T47D (cell line): Measurements from ENCODE around the gene STK4.

ENCODE experiments used
- DNase-seq, 2 experiments: peaks; one replicate each; pipeline versions ENCODE4 v3.0.0 to v3.0.0-alpha.2; 2011 to 2012; ENCODE audit warnings: low read depth in 1 of 2, low spot score in 1 of 2
- JUND ChIP-seq: IDR thresholded peaks from 2 replicates; pipeline ENCODE4 v1.6.1; 2012; ENCODE audit warnings: low read depth
- in situ Hi-C: cut with HindIII; loops from 2 replicates; pipeline ENCODE4 v1.10.0; 2016; ENCODE audit warnings: low sequenced_read_pairs, low pct_unique_long_range_greater_than_20kb

Gene STK4

DNA sequence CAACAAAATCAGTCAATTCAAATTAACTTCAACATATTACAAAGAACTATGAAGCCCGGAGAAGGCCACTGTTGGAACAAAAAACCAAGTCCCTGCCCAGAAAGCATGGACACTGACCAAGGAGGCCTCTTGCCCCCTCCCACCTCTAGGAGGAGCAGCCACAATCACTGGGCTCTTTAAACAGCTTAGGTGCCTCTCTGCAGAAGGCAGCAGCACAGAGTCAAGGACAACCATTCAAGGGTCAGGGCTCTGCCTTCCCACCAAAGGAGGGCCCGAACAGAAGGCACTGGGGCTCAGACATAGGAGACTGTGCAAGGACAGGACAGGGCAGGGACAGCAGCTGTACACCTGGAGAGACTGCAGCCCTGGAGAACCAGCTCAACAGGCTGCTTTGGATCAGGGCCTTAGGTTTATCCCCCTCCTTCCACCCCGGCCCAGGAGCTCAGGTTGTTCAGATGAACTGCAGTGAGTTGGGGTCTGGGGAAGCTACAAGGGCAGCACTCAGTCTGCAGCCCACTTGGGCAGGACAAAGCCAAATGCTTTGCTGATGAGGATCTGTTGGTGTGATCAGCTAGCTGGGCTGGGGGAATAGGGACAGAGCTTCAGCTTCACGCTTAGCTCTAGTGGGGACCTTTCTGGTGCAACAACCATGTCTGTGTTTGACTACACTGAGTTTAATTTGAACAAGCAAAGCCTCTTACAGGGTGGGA, 23.9 kb upstream of the STK4 start:
- TF ChIP-seq JUND, result no peak
- in situ Hi-C loops, result no loop called here
- peak in 1 of 2 experiments; percentile 35 for DNase-seq

DNA sequence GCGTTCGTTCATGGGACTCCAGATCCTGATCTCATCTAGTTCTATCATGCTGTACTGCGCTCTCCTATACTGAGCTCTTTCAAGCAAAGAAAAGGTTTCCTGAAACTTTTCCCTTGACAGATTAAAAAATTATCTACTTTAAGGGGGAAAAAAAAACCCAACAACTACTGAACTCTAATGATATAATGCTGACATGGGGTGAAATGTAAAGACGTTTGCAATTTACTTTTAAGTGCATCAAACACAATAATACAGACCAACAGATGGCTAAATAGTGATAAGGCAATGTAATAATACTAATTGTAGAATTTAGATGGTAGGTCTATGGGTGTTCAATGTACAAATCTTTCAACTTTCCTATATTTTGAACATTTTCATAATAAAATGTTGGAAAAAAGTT, 22.5 kb upstream of the STK4 start:
- no peak for DNase-seq
- in situ Hi-C loops, result no loop called here
- no peak for TF ChIP-seq JUND

DNA sequence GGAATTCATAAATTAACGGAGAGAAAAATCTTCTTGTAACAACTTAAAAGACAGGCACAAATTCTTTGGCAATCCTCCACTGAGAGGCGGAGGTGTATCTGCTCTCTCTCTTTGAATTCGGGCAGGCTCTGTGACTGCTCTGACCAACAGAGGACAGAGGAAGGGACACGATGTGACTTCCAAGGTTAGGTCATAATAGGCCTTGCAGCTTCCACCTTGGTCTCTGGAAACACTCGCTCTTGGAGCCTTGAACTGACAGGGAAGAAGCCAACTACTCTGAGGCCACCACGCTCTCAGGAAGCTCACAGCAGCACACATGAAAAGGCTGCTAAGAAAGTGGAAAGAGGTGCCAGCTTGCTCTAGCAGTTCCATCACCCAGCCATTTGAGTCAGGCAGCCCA, 21.1 kb upstream of the STK4 start:
- TF ChIP-seq JUND, result no peak
- in situ Hi-C loops, result no loop called here
- no peak for DNase-seq

DNA sequence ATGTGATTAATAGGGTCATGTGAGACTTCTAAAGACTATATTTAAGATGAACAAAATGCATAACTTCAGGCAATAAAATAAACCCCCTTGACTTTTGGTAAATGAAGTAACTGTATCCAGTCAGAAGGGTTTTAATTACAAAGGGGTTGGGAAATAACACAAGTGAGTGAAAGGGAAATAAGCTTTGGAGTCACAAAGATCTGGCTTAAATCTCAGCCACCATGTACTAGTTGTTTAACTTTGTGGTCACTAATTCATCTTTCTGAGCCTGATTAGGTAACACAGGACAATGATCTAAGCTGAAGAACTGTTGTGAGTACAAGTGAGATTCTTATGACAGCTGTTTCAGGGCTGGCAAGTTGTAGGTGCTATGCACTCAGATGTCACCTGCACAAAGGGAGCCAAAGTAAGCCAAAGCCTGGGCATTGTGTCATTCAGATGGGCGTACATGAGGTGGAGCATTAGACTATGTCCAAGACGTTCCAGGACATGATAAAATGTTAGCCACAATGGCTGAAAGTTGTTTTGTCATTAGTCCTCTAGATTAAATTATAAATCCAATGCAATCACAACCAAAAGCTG, 19.9 kb upstream of the STK4 start:
- TF ChIP-seq JUND, result no peak
- in situ Hi-C loops, result no loop called here

DNA sequence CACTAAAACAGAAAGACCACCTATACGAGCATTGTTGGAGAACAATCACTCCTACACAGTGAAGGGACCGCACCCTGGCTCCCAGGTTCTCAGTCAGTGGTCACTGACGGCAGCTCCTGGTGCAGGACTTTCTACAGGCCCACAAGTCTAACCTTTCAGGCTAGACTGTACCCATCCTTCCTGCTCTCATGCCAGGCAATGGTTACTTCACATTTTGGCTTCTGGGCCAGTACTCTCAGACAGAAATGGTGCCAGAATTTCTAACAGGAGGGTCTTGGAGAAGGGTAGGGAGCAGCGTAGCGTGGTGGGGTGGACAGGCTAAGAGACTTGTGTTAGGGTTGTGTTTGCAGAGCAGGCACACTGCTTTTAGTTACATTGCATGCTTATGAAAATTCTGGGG, 18.2 kb upstream of the STK4 start:
- DNase-seq, result no peak
- in situ Hi-C loops, result no loop called here
- TF ChIP-seq JUND, result no peak

More for the DNA sequence above, 19.9 kb upstream of the STK4 start:
- no peak for DNase-seq

DNA sequence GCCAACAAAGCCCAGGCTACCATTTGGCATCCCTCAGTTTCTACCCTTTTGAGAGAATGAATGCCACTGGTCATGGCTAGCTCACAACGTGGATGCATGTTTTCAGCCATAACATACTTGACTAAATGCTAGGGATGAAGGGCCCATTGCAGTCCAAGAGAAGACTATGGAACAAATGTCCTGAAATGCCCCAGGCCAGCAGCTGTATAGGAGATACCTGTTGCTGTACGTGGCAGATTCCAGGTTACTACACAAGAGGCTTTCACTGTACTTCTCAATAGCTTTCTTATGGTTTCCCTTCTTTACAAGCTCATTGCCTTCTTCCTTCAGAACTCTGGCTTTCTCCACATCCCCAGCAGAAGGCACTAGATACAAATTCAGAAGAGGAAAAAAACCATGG, 17.8 kb upstream of the STK4 start:
- DNase-seq, result no peak
- no peak for TF ChIP-seq JUND
- in situ Hi-C loops, result no loop called here

DNA sequence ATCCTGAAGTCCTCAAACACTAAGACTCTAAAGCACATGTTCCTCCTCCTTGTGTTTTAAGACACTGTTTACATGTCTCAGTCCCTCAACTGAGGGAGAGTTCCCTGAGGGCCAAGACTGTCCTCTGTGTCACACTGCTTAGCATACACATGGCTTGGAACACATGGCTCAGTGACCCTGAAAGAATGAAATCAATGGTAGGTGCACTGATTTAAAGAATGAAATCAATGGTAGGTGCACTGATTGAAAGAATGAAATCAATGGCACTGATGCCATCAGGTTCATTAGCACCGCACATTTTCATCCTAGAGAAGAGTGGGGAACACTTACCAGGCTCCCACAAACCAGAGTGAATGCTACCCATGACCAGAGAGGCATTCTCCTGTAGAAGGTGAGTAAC, 15.9 kb upstream of the STK4 start:
- DNase-seq, result no peak
- in situ Hi-C loops, result no loop called here
- TF ChIP-seq JUND, result no peak

DNA sequence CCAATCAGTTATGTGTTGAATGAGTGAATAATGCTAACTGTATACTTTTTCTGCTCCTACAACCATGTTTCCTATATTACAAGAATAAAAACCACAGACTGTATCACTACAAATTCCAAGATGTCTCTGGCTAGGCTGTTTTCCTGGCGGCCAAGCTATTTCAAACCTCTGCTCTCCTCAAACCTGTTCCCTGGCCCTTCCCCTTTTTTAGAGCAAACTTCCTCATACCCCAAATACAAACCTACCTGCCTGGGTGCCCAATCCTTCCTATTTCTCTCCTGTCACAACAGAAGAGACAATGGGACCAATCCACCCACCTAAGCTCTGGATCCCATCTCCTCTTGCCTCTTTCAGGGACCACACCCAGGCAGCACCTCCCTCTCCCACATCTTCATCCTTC, 13.6 kb upstream of the STK4 start:
- peak; percentile 45 to 83 for DNase-seq
- in situ Hi-C loops, result no loop called here
- no peak for TF ChIP-seq JUND

DNA sequence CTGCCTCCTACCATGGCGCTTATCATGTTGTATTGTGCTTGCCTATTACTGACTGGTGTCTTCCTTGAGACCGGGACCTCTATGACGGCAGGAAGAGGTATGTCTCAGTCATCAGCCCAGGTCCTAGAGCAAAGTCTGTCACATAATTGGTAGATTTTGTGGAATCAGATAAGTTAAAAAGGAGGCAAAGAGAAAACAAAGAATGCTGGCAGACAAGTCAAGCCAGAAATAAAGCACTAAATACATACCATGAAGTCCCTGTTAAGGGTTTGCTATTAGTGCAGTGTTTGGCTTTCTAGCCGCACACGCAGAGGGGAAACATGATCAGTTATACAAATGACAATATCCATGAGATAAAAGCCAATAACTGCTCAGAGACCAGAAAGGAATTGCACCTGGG, 12.1 kb upstream of the STK4 start:
- in situ Hi-C loops, result no loop called here
- peak; percentile 64 to 94 for DNase-seq

DNA sequence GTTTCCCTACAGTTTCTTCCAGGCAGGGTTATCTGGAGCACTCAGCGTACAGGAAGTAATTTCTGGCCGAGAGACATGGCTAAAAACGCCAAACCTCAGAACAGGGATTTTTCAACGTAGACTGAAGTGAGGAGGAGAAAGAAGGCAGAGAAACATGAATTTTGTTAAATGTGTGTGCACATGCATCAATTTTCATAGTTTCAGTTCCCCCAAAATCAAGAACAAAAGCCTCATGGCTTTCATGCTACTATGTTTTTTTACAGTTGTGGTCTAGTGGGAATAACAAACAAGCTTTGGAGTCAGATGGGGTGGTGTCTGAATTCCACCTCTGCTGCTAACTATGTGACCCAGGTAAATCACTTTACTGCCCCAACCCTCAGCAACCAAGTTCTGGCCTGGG, 11.0 kb upstream of the STK4 start:
- no peak for DNase-seq
- TF ChIP-seq JUND, result no peak
- in situ Hi-C loops, result no loop called here

More for the DNA sequence above, 12.1 kb upstream of the STK4 start:
- TF ChIP-seq JUND, result peak; percentile 56; the same call in 1 of the 2 replicates

DNA sequence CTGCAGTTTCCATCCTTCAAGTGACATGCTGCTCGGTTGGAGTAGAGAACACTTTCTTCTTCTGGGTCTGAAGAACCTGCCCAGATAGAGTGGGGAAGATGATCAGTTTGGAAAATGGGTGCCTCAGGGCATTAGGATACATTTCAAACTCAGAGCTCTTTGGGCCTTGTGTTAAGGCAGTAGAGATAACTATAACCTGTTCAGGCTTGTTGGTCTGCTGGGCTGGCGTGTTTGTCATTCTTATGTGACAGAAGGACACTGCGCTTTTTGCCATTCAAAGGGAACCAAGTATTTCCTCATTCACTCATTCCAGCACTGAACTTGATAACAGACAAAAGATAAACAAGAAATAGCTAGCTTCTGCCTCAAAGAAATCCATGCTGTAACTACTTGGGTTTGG, 9.9 kb upstream of the STK4 start:
- DNase-seq, result no peak
- in situ Hi-C loops, result no loop called here
- TF ChIP-seq JUND, result no peak

DNA sequence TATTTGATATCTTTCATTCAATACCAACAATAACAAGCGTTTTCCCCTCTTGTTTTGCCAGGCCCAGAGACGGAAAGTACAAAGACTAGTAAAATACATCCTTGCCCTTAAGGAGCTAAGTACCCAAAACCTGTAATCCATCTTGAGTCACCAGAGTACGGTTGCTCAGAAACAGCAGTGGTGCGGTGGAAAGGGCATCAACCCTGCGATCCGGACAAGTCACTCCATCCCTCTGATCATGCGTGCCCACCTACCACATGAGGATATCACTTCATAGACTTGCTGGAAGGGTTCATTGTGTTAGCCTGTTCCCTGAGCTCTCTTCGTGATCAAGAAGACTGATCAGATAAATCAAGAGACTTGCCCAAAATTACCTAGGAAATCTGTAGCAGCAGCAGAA, 8.0 kb upstream of the STK4 start:
- no peak for DNase-seq
- in situ Hi-C loops, result no loop called here
- TF ChIP-seq JUND, result no peak

DNA sequence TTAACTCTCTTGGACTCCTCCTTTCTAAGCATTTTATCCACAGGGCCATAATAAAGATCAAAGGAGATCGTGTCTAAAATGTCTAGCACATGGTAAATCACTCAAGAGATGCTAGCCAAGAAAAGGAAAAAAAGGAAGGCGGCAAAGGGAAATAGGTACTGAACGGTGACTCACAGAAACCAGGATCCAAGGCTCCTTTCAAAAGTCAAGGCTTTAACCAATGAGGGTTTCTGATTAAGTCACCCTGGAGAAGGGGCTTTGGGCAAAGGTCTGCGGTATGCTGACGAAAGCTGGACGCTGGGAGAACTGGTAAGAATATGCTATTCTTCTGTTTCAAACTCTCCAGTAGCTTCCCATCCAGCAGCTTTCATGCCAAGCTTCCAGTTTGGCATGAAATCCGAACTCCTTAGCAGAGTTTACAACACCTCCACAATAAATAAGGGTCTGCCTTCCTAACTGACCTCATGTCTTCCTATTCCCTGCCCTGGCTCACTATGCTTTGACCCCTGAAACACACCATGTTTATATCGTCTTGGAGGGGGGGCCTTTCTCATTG, 7.2 kb upstream of the STK4 start:
- no peak for TF ChIP-seq JUND
- in situ Hi-C loops, result no loop called here

More for the DNA sequence above, 7.2 kb upstream of the STK4 start:
- no peak for DNase-seq
